HG03280 (cell line): ENCODE data around the gene ABCD4.
"Not testable (repeated sequence)": the region's sequence is repeated elsewhere in the genome, so short reads cannot be mapped to it uniquely, and the experiment has no call there.

Experiments used
- ATAC-seq: cut with Tn5 transposase; IDR thresholded peaks from one replicate; pipeline ENCODE4 v1.9.1; 2021; ENCODE audit warnings: mild to moderate bottlenecking, moderate library complexity; ENCODE audit not compliant: unreplicated experiment

Gene ABCD4

GRCh38 chr14:74308695-74309094 lies 6.0 kb upstream of the ABCD4 start:
- ATAC-seq = no peak

GRCh38 chr14:74302152-74302628 lies 544 bp downstream of the ABCD4 start:
- peak; percentile 38 for ATAC-seq

- no peak for ATAC-seq
These were observed 1.1 kb downstream of the ABCD4 start for GRCh38 chr14:74301594-74302151.

- ATAC-seq = no peak
These were observed 3.6 kb downstream of the ABCD4 start for GRCh38 chr14:74299061-74299545.

DNA sequence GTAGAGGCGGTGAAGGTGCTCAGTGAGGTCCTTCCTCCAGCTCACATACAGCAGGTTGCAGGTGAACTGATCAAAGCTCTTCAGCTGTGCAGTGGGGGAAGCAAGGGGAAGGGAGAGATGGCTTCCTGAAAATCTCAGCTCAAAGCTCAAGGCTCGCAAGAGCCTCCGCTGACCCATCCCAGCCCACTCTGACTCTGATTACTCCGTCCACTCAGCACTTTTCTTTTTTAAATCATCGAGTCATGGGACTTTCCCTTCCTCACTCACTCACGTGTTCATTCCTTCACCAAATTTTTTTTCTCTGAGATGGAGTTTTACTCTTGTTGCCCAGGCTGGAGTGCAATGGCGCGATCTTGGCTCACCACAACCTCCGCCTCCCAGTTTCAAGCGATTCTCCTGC lies 4.7 kb downstream of the ABCD4 start:
- no peak for ATAC-seq

DNA sequence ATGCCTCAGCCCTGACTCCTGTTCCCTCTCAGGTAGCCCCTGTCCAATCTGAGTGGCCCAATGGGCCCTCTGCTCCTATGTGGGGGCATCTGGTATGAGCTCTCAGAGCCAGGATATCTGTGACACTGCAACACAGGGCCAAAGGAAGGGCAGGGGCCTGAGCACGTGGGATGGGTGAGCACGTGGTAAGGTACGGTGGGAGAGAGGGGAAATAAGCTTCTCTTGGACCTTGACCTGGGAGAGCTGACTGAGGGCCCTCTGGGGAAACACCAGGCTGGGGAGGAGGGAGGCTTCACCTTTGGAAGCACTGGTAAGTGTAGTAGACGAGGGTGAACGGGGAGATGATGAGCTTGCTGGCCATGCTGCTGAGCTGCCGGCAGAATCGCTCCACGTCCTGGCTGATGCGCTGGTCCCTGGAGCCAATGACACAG lies 6.7 kb downstream of the ABCD4 start:
- no peak for ATAC-seq

DNA sequence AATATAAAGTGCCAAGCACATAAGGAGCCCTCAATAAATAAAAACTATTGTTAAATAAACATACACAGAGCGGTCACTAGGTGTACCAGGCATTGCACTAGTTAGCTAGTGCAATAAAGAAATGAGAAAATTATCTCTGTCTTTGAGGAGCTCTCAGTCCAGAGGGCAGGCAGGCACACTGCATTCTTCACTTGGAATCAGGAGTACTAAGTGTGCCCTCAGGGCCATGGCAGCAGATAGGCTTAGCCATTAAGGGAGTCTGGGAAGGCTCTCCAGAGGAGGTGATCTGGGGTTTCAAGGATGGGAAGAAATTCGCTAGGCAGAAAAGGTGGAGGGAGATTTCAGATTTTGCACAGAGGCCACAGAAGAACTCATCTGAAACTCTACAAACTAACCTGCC lies 9.1 kb downstream of the ABCD4 start:
- no peak for ATAC-seq

- ATAC-seq = no peak
These were observed 10.7 kb downstream of the ABCD4 start for GRCh38 chr14:74292061-74292460.

DNA sequence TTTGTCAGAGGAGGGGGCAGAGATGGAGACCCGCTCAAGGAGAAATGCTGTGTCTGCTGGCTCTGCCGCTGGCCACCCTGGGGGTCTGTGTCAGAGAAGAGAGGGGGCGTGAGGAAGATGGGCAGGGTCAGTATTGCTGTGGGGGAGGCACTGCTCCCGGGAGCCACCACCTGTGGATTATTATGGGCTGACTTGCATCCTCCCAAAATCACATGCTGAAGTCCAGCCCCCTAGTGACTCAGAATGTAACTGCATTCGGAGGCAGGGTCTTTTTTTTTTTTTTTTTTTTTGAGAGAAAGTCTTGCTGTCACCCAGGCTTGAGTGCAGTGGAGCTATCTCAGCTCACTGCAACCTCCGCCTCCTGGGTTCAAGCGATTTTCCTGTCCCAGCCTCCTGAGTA lies 12.3 kb downstream of the ABCD4 start:
- no peak for ATAC-seq

GRCh38 chr14:74289801-74290200 lies 12.9 kb downstream of the ABCD4 start:
- no peak for ATAC-seq

DNA sequence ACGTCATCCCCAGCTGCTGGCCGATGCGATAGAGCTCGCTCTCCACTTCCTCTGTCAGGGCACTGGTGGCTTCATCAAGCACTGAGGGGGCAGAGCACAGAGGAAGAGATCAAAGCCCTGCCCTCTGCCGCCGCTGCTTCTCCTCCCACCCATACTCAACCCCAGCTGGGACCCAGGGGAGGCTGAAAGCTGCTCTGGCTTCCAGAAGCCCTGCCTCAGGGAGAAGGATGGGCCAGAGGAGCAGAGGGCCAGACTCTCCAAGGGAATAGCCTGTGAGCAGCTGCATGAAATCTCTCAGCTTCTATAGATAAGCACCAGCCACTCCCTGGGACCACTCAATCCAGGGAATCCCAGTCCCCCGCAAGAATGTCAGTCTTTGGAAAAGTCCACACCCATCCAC lies 16.0 kb downstream of the ABCD4 start:
- no peak for ATAC-seq

DNA sequence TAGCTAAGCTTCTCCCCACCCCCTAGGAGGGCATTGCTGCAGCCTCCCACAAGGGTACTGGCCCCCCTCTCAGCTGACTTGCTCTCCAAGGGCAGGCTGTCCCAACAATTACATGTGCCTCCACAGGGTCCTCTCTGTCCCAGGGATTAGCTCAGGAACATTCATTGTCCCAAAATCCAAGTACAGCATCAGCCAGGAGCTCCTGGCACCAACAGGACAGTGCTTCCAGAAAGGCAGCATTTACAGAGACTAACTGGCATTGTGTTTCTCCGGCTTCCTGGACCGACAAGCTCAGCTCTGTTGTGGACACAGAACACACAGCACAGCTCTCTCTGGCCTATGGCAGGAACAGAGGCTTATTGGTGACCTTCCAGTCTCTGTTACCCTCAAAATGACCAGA lies 21.7 kb downstream of the ABCD4 start:
- no peak for ATAC-seq

DNA sequence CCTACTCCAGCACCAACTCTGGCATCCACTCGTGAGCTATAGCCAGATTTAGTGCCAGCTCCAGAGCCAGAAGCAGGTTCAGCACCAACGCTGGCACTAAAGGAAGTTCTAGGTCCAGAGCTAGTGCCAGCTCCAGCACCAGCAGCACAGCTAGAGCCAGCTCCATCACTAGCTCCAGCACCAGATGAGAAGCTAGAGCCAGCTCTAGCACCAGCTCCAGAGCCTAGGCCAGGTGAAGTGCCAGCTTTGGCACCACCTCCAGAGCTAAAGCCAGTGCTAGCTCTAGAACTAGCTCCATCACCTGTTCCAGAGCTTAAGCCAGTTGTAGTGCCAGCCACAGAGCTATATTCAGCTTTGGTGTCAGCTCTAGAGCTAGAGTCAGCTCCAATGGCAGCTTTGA lies 24.7 kb downstream of the ABCD4 start:
- no peak for ATAC-seq

DNA sequence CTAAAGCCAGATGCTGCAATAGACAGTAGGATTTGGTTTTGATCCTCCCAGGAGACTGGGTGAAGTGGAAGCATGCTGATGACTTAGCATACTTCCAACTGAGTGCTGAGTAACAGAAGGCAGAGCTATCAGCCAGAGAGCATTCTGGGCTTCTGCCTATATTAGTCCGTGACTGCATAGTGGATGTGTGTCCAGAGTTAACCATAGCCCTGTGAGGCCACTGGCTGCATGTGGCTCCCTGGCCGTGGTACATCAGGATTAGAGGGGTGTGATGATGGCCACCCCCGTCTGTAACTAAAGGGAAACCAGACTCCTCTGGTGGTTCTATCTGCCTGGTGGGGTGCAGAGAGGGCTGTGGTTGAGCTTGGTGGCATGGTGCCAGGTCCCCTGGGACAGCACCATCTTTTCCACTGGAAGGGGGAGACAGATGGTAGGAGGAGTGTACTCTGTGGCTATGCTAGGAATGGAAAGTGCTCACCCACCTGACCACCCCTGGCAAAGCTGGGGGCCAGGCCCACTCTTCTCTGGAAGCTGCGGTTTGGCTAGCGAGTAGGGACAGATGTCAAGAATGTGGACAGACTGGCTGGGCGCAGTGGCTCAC lies 27.4 kb downstream of the ABCD4 start:
- ATAC-seq = no peak

GRCh38 chr14:74271365-74271764 lies 31.4 kb downstream of the ABCD4 start:
- no peak for ATAC-seq

DNA sequence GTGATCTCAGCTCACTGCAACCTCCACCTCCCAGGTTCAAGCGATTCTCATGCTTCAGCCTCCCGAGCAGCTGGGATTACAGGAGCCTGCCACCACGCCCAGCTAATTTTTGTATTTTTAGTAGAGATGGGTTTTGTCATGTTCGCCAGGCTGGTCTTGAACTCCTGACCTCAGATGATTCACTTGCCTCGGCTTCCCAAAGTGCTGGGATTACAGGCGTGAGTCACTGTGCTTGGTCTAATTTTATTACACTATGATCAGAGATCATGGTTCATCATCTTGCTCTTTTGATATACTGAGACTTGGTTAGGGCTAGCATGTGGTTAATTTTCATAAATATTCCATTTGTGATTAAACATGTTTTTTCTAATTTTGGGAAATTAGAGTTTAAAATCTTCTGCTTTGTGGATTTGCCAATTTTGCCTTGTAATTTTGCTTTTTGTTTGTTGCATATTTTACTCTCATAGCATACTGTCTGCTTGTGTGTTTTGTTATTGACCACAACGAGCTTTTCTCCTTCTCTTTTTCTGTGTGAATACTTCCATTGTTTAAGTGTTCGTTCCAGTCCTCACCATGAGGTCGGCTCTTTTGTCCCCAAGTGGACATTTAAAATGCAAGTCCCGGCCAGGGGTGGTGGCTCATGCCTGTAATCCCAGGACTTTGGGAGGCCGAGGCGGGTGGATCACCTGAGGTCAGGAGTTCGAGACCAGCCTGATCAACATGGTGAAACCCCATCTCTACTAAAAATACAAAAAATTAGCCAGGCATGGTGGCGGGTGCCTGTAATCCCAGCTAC lies 32.2 kb downstream of the ABCD4 start:
- not testable (repeated sequence) for ATAC-seq

DNA sequence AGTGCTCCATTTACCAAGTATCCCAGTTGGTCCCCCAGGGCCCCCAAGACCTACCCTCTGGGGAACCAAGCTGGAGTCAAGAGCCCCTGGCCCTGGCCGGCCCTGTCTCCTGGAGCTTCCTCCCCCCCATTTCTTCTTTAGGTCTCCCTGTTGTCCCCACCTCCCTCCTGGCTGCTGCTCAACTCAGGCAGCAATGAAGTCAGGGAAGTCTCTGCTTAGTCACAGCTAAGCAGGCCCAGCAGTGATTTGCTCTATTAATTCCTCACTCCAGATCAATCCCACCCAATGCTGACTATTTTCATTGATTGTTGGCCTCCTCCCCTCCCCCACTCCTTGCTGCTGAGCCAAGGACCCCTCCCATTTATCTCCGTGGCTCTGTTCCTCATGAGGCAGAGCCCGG lies 35.1 kb downstream of the ABCD4 start:
- ATAC-seq = no peak

DNA sequence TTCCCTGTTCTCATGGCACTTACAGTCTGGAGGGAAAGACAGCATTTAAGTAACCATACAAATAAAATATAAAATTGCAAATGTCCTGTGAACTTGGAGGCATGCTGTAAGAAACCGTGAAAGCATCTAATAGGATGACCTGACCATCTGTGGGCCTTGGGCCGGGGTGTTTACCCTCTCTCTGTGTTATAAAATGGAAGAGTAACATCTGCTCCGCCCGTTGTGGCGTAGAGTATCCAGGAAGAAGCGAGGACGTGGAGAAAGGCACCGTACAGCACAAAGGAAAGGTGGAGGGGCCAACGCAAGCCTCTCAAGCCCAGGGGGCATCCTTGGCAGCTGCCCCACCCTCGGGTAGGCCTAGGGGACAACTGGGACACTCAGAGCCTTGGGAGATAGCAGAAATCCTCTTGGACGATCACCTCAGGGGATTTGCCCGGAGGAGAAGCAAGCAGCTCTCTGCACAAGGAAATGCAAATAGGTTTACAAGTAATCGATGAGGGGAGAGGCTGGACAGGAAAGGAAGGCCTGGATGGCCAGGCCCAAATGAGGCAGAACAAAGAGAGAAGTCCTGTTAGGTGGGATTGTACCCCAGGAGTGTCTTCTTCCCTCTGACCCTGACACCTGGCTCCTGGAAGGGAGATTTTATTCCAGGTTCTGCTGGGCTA lies 37.3 kb downstream of the ABCD4 start:
- no peak for ATAC-seq

DNA sequence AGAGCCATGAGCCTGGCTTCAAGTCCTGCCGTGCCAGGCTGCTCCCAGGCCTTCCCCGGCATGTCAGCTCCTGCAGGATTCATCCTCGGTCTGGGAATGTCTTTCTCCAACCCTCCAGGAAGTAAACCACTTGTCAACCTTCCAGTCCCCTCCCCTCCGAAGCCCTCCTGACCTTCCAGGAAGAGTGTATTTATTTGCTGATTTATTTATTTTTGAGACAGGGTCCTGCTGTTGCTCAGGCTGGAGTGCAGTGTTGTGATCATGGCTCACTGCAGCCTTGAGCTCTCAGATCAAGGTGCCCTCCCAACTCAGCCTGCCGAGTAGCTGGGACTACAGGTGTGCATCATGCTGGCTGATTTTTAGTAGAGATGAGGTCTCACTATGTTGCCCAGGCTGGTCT lies 38.8 kb downstream of the ABCD4 start:
- ATAC-seq = no peak

DNA sequence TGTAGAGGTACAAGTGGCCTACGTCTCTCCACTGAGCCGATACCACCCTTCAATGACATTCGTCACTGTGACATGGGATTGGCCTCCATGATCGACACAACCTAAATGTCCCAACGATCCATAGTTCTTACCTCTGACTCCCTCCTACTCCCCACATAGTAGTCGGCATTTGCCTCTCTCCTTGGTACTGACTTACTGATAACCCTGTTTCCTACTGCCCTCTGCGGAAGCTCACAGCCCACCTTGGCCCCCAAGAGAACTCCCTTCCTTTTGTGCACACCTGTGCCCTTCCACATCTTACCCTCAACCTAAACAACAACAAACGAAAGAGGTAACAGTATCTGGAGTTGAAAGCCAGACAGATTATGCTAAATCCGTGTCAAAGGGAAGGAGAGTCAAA lies 39.6 kb downstream of the ABCD4 start:
- ATAC-seq = no peak

DNA sequence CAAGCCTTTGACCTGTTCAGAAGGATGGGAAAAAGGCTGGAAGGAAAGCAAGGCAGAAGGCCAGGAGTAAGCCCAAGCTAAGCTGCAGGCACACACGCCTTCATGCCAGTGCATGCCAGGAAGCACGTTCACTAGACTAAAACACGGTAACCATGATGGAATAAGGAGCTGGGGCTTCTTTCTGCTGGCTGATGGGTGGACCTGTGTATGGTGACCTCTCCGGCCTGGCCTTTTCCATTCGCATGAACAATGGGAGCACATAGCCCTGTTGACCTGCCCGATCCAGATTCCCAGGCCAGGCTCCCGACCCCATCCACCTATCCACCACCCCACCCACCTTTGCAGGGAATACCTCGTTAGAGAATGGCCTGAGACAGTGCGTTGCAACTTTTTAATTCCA lies 40.7 kb downstream of the ABCD4 start:
- no peak for ATAC-seq

- no peak for ATAC-seq
These were observed 41.4 kb downstream of the ABCD4 start for GRCh38 chr14:74261288-74261687.
